HG03457 (cell line): Measurements from ENCODE around the gene PPARA.
"Not testable (repeated sequence)": the region's sequence is repeated elsewhere in the genome, so short reads cannot be mapped to it uniquely, and the experiment has no call there.

ENCODE experiments used
- ATAC-seq: cut with Tn5 transposase; IDR thresholded peaks from one replicate; pipeline ENCODE4 v1.9.1; 2021; ENCODE audit warnings: moderate number of reproducible peaks; ENCODE audit not compliant: unreplicated experiment

PPARA gene

GRCh38 chr22:46165977-46166376 is 15.7 kb downstream of the PPARA start:
- ATAC-seq, result no peak

- ATAC-seq, result no peak
These were observed 19.3 kb downstream of the PPARA start for GRCh38 chr22:46169628-46170027.

DNA sequence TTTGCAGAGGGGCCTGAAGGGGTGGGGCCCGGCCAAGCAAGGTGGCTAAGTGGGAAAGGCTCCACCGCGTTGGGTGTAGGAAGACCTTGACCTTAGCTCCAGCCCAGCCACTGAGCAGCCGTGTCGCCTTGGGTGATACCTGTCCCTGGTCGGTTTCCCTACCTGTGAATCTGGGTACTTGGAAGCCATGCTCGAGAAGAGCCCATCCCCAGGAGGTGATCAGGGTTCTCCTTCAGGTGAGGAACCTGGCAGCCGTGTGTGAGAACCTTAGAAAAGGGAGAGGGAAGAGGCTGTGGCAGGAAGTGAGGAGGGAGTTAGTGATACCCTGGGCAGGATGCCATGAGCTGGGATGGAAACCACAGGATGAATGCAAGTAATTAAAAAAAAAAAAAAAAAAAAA is 21.6 kb downstream of the PPARA start:
- no peak for ATAC-seq

DNA sequence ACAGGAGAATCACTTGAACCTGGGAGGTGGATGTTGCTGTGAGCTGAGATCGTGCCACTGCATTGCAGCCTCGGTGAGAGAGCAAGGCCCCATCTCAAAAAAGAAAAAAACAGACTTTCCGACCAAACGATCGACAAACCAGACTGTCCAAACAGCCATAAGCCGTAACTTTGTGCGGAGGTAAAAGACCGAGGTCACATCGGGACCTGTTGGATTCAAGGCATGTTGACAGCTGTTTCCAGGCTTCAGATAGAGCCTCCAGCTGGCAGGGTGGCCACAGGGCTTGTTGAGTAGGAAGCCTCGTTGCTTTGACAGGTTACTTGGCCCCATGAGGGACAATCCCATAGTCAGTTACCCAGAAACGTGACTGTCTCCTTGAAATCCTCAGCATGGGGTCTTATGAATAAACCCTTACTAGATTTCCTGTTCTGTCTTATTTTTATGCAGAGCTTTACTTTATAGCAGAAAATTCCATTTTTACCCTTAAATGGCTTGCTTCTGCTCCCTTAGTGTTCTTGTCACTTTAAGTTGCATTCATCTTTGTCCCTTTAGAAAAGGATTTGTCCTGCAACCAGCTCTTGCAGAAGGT is 22.3 kb downstream of the PPARA start:
- no peak for ATAC-seq

- no peak for ATAC-seq
These were observed 22.8 kb downstream of the PPARA start for GRCh38 chr22:46173152-46173551.

DNA sequence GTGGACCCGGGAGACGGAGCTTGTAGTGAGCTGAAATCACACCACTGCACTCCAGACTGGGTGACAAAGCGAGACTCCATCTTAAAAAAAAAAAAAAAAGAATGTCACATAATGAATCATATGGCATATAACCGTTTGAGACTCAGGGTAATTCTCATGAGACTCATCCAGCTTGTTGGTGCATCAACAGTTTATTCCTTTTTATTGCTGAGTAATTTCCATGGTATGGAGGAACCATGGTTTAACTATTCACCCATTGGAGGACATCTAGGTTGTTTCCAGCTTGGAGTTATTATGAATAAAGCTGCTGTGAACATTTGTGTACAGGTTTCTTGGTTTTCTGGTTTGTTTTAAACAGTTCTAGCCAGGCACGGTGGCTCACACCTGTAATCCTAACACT is 25.3 kb downstream of the PPARA start:
- no peak for ATAC-seq

DNA sequence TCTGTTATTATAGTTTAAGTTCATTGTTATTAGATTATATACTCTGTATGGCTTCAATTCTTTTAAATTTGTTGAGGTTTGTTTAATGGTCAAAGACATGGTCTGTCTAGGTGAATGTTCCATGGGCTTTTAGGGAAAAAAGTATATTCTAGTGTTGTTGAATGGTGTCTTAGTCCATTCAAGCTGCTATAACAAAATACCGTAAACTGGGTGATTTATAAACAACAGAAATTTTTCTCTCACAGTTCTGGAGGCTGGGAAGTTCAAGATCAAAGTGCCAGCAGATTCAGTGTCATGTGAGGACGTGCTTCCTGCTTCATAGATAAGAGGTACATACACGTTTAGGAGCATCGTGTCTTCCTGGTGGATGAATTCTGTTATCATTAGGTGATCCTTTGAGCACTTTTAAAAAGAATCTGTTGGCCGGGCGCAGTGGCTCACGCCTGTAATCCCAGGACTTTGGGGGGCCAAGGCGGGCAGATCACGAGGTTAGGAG is 26.2 kb downstream of the PPARA start:
- no peak for ATAC-seq

DNA sequence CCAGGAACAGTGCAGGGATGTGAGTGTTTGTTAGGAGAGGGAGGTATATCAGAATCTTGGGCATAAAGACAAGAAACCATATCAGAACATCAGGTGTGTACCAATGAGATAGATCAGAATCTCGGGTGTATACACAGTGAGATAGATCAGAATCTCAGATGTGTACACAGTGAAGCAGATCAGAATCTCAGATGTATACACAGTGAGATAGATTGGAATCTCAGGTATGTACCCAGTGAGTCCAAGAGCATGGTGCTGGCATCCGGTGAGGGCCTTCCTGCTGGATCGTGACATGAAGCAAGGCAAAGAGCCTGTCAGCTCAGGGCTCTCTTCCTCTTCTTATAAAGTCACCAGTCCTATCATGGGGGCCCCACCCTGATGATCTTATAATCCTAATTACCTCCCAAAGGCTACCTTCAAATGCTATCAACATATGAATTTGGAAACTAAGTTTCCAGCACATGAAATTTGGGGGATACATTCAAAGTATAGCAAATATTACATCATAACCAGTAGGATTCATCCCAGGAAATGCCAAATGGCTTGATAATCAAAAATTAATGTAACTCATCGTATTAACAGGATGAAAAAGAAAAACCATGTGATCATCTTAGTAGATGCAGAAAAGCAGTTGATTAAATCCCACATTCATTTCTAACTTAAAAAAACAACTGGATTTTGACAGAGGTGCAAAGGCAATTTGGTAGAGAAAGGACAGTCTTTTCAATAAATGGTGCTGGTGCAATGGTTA is 28.6 kb downstream of the PPARA start:
- ATAC-seq, result no peak

DNA sequence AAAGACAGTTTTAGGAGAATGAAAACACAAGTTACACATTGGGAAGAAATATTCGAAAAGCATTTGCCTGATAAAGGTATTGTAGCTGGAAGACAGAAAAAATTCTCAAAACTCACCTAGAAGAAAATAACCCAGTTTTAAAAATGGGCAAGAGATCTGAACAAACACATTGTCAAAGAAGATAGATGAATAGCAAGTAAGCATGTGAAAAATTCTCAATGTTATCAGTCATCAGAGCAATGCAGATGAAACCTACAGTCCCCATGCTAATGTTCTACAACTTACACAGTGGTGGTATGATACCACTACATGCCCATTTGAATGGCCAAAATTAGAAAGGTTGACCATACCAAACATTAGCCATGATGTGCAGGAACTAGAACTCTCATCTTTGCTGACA is 29.4 kb downstream of the PPARA start:
- no peak for ATAC-seq

DNA sequence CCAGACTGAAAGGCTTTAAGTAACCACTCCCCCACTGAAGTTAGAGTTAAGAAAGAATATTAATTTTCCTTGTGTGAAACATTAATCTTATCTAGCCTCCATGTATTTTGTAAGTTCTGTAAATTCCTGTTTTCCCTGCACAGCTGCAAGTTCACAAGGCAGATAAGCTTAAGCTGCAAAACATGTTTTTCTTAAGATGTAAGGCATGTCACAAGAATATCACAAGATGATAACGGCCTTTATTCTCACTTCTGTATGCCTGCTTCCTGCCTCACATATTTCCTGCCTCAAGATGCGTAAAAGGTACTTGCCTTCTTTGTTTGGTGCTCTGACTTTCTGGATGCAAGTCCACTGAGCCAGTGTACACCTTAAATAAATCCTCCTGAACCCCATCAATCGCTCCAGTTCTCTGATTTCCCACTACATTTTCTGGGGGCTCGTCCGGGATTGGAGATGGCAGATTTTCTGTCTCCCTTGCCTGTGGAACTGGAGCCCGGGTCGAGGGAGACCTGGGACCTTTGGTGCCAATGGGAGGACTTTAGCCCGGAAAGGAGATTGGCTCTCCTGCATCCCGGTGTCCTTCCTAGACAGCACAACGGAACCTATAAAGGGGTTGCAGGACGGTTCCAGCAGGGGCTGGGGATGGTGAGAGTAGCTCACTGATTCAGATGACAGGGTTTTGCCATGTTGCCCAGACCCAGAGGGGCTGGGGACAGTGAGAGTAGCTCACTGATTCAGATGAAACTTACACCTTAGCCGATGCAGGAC is 30.2 kb downstream of the PPARA start:
- no peak for ATAC-seq

DNA sequence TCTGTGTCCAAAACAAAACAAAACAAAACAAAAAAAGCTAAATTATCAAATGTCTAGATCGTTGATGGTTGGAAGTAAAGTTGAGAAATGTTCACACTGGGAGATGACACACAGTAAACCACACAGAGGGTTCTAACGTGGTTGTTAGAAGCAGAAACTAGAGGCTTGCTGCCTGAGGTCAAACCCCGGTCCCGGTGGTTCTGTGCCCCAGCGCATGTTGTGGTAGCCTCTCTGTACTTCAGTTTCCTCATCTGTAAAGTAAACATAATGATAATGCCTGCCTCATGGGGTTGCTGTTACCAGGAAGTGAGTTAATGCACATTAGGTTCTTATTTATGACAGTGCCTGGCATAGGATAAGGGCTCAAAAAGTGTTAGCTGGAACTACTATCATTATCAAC is 33.4 kb downstream of the PPARA start:
- ATAC-seq, result no peak

- no peak for ATAC-seq
These were observed 35.0 kb downstream of the PPARA start for GRCh38 chr22:46185283-46185682.

- ATAC-seq, result no peak
These were observed 37.5 kb downstream of the PPARA start for GRCh38 chr22:46187862-46188261.

DNA sequence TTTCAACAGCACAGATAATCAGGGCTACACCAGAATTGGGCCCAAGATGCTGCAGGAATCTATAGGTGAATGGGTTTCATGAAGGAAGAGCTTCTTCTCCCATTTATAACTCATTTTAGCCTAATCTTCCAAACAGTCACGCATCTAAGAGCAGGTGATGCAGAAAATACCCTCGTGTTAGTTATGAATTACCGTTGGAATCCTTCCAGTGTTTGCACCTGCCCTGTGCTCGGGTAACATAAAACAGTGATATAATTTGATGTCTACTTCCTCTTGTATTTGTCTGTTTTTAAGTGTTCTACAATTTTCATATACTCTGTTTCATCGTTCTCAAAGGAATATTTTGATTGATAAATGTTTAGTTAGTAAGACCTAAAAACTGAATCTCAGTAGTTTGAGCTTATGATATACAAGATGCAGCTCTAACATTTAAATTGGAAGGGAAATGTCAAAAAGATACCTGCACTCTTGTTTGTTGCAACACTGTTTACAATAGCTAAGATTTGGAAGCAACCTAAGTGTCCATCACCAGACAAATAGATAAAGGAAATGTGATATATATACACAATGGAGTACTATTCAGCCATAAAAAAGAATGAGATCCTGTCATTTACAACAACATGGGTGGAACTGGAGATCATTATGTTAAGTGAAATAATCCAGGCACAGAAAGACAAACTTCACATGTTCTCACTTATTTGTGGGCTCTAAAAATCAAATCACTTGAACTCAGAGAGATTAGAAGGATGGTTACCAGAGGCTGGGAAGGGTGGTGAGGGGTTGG is 42.1 kb downstream of the PPARA start:
- no peak for ATAC-seq

- no peak for ATAC-seq
These were observed 43.6 kb downstream of the PPARA start for GRCh38 chr22:46193898-46194310.

- no peak for ATAC-seq
These were observed 45.3 kb downstream of the PPARA start for GRCh38 chr22:46195487-46196165.

GRCh38 chr22:46196278-46196677 is 46.0 kb downstream of the PPARA start:
- no peak for ATAC-seq

DNA sequence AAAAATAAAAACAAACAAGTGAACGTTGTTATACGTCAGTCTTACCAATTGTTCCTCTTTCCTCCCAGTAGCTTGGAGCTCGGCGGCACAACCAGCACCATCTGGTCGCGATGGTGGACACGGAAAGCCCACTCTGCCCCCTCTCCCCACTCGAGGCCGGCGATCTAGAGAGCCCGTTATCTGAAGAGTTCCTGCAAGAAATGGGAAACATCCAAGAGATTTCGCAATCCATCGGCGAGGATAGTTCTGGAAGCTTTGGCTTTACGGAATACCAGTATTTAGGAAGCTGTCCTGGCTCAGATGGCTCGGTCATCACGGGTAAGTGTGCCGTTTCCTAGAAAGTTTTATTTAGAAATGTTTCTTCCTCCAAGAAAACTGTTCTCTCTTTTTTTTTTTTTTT is 47.9 kb downstream of the PPARA start:
- no peak for ATAC-seq

DNA sequence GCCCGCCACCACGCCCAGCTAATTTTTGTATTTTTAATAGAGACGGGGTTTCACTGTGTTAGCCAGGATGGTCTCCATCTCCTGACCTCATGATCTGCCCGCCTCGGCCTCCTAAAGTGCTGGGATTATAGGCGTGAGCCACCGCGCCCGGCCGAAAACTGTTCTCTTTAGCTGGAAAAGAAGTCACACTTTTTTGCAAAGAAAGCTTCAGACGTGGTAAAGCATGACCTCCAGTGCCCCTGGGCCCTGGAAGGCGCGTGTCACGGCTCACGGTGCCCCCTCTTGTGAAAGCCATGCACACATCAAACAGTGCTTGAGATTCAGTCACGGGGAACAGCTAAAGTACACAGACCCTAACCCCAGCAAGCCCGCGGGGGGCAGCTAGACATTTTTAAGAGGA is 48.5 kb downstream of the PPARA start:
- not testable (repeated sequence) for ATAC-seq

DNA sequence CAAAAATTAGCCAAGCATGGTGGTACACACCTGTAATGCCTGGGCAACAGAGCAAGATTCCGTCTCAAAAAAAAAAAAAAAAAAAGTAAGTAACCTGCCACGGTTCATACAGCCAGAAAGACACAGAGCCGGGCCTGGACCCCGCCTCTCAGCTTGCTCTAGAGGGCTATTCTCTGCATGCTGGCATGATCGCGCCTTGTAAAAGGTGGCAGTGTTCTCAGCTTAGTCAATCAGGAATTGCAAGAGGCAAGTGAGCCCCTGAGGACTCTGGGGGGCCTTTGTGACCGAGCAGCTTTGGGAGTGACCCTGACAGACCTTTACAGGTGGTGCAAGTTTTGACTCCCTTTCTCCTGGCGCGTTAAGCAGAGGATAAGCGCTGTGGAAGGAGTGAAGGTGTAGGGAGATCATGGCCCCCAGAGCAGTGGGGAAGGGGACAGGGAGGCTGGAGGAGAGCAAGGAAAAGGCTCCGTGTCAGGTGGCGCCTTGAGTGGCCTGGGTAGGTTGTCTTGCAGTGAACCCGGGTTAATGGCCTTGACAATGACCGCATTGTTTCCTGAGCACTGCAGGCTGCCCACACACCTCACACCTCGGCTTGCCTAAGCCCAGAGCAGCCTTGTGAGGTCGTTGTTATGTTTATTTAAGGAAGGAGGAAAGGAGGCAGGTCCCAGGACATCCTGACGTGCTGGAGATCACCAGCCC is 50.9 kb downstream of the PPARA start:
- no peak for ATAC-seq
